Hematopoietic multipotent progenitor cell treated with erythropoietin and hydrocortisone succinate and interleukin-3 and kit ligand, for 4 days (in vitro differentiated cells): ENCODE data around the gene ENOX1.

Experiments
- DNase-seq: peaks from one replicate; pipeline ENCODE4 v3.0.0-alpha.2; 2015

Gene ENOX1

GRCh38 chr13:43339145-43339804 lies 447.5 kb downstream of the ENOX1 start:
- no peak for DNase-seq

- no peak for DNase-seq
Observed at GRCh38 chr13:43335764-43336163, 451.0 kb downstream of the ENOX1 start.

- DNase-seq: no peak
Observed at GRCh38 chr13:43333176-43333575, 453.6 kb downstream of the ENOX1 start.

- DNase-seq: no peak
Observed at GRCh38 chr13:43331672-43332071, 455.1 kb downstream of the ENOX1 start.

- DNase-seq: no peak
Observed at GRCh38 chr13:43329702-43330101, 457.1 kb downstream of the ENOX1 start.

- DNase-seq: no peak
Observed at GRCh38 chr13:43328907-43329306, 457.9 kb downstream of the ENOX1 start.

- no peak for DNase-seq
Observed at GRCh38 chr13:43326100-43326499, 460.7 kb downstream of the ENOX1 start.

GRCh38 chr13:43325636-43326035 lies 461.1 kb downstream of the ENOX1 start:
- DNase-seq: no peak

- no peak for DNase-seq
Observed at GRCh38 chr13:43324129-43324528, 462.6 kb downstream of the ENOX1 start.

- no peak for DNase-seq
Observed at GRCh38 chr13:43319617-43320444, 466.9 kb downstream of the ENOX1 start.

GRCh38 chr13:43316946-43317353 lies 469.8 kb downstream of the ENOX1 start:
- DNase-seq: peak; percentile 72

- DNase-seq: no peak
Observed at GRCh38 chr13:43316281-43316680, 470.5 kb downstream of the ENOX1 start.

GRCh38 chr13:43315522-43315921 lies 471.2 kb downstream of the ENOX1 start:
- DNase-seq: no peak

- DNase-seq: no peak
Observed at GRCh38 chr13:43309311-43309710, 477.5 kb downstream of the ENOX1 start.

- peak; percentile 84 for DNase-seq
Observed at GRCh38 chr13:43307921-43308433, 478.8 kb downstream of the ENOX1 start.

GRCh38 chr13:43307221-43307920 lies 479.4 kb downstream of the ENOX1 start:
- no peak for DNase-seq

- no peak for DNase-seq
Observed at GRCh38 chr13:43306372-43306771, 480.4 kb downstream of the ENOX1 start.

GRCh38 chr13:43305416-43305815 lies 481.4 kb downstream of the ENOX1 start:
- no peak for DNase-seq

GRCh38 chr13:43304945-43305344 lies 481.8 kb downstream of the ENOX1 start:
- DNase-seq: no peak

- DNase-seq: no peak
Observed at GRCh38 chr13:43304449-43304848, 482.3 kb downstream of the ENOX1 start.

GRCh38 chr13:43303033-43303729 lies 483.6 kb downstream of the ENOX1 start:
- DNase-seq: peak; percentile 88

- DNase-seq: no peak
Observed at GRCh38 chr13:43301346-43301969, 485.3 kb downstream of the ENOX1 start.
